Colonic mucosa (tissue), 4 donors: ENCODE measurements around the gene SDS. TPM values are rescaled to one million over a fixed set of nuclear protein-coding genes. Genes with fewer than 3 reads are reported as not detected.

Source experiments
- DNase-seq: peaks from one replicate; pipeline ENCODE4 v3.0.0-alpha.2; 2020
- H3K27ac ChIP-seq: fragments of 200-600 bp; one replicate; pipeline ENCODE4 v1.8.0; 2021
- H3K27me3 ChIP-seq: fragments of 200-600 bp; one replicate; pipeline ENCODE4 v1.8.0; 2021
- H3K36me3 ChIP-seq: fragments of 200-600 bp; one replicate; pipeline ENCODE4 v1.8.0; 2021
- H3K4me1 ChIP-seq: fragments of 200-600 bp; one replicate; pipeline ENCODE4 v1.8.0; 2021; ENCODE audit warnings: mild to moderate bottlenecking
- H3K4me3 ChIP-seq: fragments of 200-600 bp; one replicate; pipeline ENCODE4 v1.8.0; 2021
- H3K9ac ChIP-seq, 2 donors: one replicate each; pipeline ENCODE4 v1.7.0; 2013; ENCODE audit warnings: control low read depth in 2 of 2, low read depth in 2 of 2, low read length in 2 of 2
- H3K9me3 ChIP-seq: fragments of 200-600 bp; one replicate; pipeline ENCODE4 v1.8.0; 2021
- CTCF ChIP-seq: fragments of 200-600 bp; IDR thresholded peaks from one replicate; pipeline ENCODE4 v1.8.0; 2022; ENCODE audit warnings: antibody characterized with exemption, mild to moderate bottlenecking
- intact Hi-C: fragments of 100-400 bp; cut with DNase I; formaldehyde crosslinking; loops from one replicate; pipeline ENCODE4 v1.14.1; 2022
- total RNA-seq, 2 donors: library from RNA; stranded (reverse); fragmentation: NEBNext Ultra II Directional in 1 of 2; extraction: Animal tissue kit (Norgen Biotek cat#: 25700) in 1 of 2; gene quantifications; one replicate each; pipeline ENCODE4 v1.2.1, GENCODE V29; 2021
- donor health status: healthy.
- donor health status: DM: no; HTN: no; CAD: no.
- donor health status: DM: no; HTN: no; CAD: no.

Gene SDS
- total RNA-seq = 1 to 10 TPM; 1.0 to 4.4 TPM

- TF ChIP-seq CTCF = no peak
- intact Hi-C loops = no loop called here
- no peaks in the 10 kb centered on the region for H3K27me3 ChIP-seq
- no peaks in the 10 kb centered on the region for H3K9me3 ChIP-seq
- H3K4me3 ChIP-seq = no peak within 1 kb of the TSS
- no peak within 1 kb of the TSS for H3K27ac ChIP-seq
- H3K4me1 ChIP-seq = no peaks in the 10 kb centered on the region
- peak; percentile 28 for DNase-seq
- no peak within 1 kb of the TSS for H3K9ac ChIP-seq
- H3K36me3 ChIP-seq = no peaks in the 10 kb centered on the region
These were observed at the start of gene SDS for GRCh38 chr12:113403435-113404415. Gene SDS (minus strand): TSS chr12:113403887. CDS start chr12:113399708, 4,179 bp downstream.

- no peak overlapping the region for H3K27ac ChIP-seq
- DNase-seq = no peak
- no peaks in the 10 kb centered on the region for H3K36me3 ChIP-seq
- H3K4me1 ChIP-seq = no peaks in the 10 kb centered on the region
- intact Hi-C loops = no loop called here
- no peak for TF ChIP-seq CTCF
- no peaks in the 10 kb centered on the region for H3K27me3 ChIP-seq
- H3K4me3 ChIP-seq = no peak overlapping the region
- no peaks in the 10 kb centered on the region for H3K9me3 ChIP-seq
- H3K9ac ChIP-seq = no peak overlapping the region
These were observed 49.6 kb upstream of the SDS start for GRCh38 chr12:113453330-113453729.

- no peak for DNase-seq
- Histone ChIP-seq H3K36me3 (no peaks in the 10 kb centered on the region), H3K27ac (no peak overlapping the region), H3K4me1 (no peaks in the 10 kb centered on the region), H3K9ac (no peak overlapping the region), H3K9me3 (no peaks in the 10 kb centered on the region), H3K27me3 (no peaks in the 10 kb centered on the region), H3K4me3 (no peak overlapping the region)
- no peak for TF ChIP-seq CTCF
- intact Hi-C loops = no loop called here
These were observed 48.8 kb upstream of the SDS start for GRCh38 chr12:113452458-113452857.

- no peak for DNase-seq
- intact Hi-C loops = no loop called here
- Histone ChIP-seq H3K4me1 (no peaks in the 10 kb centered on the region), H3K36me3 (no peaks in the 10 kb centered on the region), H3K27me3 (no peaks in the 10 kb centered on the region), H3K27ac (no peak overlapping the region), H3K4me3 (no peak overlapping the region), H3K9ac (no peak overlapping the region), H3K9me3 (no peaks in the 10 kb centered on the region)
- TF ChIP-seq CTCF = no peak
These were observed 46.2 kb upstream of the SDS start for GRCh38 chr12:113449839-113450238.

GRCh38 chr12:113449299-113449698 lies 45.6 kb upstream of the SDS start:
- no peak for DNase-seq
- Histone ChIP-seq H3K36me3 (no peaks in the 10 kb centered on the region), H3K27ac (no peak overlapping the region), H3K9ac (no peak overlapping the region), H3K4me1 (no peaks in the 10 kb centered on the region), H3K4me3 (no peak overlapping the region), H3K27me3 (no peaks in the 10 kb centered on the region), H3K9me3 (no peaks in the 10 kb centered on the region)
- no peak for TF ChIP-seq CTCF
- intact Hi-C loops = no loop called here
